CD4-positive, alpha-beta T cell treated with Interleukin-15 for 1 hour (primary cell): ENCODE results near the gene ARSI.
A peak's percentile ranks its signal among the peaks of the same experiment; 100 is the strongest.

ENCODE experiments used
- DNase-seq: peaks from one replicate; pipeline ENCODE4 v3.0.0-alpha.2; 2020

Gene ARSI

DNA sequence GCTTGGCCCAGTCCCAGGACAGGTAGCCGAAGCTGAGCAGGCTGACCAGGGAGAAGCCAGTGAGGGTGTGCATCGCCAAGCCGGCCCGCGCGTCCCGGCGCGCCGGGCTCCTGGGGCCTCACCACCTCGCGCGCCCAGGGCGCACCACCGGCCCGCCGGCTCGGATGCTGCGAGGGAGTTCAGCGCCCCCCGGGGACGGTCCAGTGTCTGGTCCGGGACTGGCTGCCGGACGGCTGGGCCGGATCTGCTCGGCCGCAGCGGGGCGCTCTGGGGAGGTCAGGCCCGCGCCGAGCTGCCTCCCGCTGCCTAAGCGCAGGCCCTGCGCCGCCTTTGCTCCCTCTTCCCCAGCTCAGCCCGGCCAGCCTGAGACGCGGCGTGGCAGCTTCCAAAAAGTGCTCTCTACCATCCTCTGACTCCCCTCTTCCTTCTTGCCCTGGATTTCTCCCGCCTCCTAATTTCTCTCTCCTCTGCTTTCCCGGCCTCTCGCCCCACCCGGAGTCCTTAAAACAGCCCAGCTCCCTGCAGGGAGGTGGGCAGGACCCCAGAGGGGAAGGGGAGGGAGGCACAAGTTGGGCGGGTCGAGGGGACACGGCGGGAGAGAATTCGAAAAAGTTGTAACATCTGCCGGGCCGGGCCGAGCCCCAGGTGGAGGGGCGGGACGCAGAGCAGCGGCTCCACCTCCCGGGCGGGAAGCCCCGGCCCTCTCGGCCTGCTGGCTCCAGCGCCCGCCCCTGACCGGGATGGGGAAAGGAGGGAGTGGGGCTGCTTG, at the start of gene ARSI:
Gene ARSI, minus strand, starts transcription at position 605 of the 769 bp plus-strand sequence. Its CDS starts 532 bp downstream, at position 73.
- DNase-seq = no peak

DNA sequence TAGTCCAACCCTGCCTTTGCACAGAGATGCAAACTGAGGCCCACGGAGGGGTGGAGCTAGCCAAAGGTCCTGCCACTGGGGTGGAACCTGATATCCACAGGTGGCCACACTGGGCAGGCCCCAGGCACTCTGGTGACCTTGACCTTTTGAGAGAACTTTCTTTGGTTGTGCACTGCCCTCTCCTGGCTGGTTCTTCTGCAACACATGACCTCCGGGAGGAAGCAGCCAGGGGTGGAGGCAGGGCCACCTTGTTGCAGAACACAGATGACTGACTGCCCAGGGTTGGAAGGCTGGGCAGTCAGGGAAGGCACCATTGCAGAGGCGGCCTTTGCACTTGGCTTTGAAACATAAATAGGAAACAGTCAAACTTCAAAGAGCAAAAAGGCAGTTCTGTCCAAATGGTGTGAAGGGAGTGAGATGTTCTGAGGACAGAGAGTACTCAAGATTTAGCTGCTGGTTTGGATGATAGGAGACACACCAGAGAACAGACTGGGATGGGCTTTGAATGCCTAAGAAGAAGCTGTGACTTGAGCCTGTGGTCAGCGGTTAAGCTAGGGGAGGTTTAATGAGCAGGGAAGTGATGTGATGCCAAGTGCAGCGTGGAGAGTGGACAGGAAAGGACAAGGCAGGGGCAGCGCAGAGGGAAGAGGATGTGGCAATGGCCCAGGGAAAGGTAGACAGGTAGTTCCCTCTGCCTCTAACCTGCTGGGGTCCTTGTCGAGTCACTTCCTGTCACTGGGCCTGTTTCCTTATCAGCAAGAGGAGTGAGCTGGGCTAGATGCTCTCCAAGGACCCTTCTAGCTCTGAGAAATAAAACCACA, 48.0 kb upstream of the ARSI start:
- peak; percentile 56 for DNase-seq

DNA sequence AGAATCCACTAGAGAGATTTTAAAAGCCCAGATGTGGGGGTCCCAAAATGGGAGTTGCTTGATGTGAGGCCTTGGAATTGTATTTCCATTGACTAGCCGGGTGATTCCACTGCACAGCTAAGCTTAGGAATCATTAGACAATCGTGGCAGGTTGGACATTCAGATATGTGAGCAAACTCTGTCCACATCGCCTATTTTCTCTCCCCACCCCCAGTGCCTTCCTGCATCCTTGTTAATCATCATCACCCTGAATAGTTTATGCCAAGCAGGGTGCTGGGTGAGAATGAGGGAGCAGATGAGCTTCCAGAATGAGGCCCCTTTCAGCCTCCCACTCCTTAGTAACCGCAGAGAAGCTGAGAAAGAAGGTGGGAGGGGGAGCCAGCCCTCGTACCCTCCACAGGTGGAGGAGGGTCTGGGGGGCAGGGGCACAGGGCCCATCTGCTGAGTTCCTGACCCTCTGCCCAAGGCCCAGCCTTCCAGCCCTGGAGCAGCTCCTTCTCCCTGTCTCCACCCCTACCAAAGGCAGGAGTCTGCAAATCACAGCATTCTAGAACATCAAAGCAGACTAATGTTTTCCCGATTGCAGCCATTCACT, 47.1 kb upstream of the ARSI start:
- no peak for DNase-seq

DNA sequence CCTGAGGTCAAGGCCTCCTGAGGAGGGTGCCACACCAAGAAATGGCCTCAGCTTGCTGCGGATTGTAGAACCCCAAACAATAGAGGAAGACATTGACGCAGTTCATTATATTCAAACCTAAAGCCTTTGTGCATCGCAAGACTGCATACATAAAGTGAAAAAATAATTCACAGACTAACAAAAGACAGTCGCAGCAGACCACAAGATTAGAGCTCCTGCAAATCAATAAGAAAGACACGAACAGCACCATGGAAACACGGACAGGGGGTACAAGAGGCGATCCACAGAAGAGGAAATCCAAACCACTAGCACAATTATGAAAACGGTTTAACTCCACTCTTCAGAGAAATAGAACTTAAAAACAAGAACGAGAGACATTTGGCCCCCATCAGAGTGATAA, 44.7 kb upstream of the ARSI start:
- DNase-seq = no peak

DNA sequence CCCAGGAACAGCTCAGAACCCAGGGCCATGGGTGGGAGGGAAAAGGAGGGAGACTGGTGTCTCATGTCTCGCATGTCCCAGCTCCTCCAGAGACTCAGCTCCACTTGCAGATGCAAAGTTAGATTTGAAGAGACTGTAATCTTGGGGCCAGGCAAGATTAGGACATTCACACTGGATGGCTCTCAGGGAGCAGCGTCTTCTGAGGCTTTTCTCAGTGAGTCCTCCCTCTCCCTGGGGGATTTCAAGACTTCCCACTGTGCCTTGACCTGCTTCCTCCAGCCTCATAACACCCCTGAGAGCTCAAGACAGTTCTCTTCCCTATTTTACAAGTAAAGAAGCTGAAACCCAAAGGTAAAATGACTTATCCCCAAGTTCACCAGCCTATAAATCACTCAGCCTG, 44.3 kb upstream of the ARSI start:
- DNase-seq = no peak

DNA sequence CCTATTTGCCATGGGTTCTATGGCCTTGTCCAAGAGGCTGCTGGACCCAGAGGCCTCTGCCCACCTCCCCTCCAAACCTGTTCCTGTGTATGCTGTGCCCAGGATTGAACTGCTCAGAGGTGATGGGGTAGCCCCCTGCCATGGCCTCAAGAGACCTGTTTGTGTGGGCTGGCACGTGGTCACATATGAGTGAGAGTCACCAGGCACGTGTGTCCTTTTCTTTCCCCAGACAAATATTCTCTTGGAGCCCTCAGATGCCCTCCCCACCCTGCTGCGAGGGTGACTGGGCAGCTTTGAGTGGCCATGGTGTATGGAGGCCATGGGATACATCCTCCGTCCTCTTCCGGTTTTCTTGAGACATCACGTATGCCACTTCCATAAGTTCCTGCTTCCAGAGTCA, 43.9 kb upstream of the ARSI start:
- DNase-seq = no peak

DNA sequence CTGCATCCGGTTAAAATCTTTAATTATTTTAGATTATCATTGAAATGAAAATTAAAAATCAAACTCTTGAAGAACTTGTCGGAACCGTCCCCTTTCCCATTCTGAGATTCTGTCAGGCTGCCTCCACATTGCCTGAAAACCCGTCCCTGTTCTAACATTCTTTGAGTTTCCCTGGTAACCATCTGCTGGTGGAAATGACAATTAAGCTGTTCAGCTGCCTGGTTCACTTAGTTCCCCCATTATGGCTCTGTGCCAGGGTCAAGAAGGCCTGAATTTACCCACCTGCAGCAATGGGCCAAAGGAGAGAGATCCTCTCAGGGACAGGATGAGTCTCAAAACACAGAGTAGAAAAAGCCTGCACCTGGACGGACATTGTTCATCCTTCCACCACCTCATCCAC, 43.0 kb upstream of the ARSI start:
- no peak for DNase-seq

DNA sequence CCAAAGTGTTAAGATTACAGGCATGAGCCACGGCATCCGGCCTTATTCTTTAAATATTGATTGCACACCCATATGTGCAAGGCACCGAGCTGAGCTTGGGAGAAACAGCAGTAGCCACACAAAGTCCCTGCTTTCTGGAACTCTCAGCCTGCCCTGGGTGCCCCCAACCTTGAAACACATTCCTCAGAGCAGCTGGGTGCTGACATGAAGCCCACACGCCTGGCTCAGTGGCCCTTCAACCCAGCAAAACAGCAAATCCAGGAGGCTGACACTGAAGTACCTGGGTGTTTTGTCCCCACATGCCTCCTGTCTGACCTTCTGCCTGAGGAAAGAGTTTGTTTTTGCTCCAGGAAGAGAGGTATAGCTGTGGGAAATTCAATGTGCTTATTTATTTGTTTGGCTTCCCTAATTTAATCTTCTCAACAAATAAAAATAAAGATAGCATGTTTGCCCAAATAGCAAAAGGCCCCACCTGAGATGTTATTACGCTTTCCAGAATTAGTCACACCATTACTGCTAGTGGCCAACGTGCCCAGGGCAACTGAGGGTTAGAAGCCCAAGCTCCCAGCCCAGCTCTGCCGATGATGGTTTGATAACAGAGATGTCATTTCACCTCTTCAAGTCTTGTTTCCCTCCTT, 41.4 kb upstream of the ARSI start:
- DNase-seq = no peak

DNA sequence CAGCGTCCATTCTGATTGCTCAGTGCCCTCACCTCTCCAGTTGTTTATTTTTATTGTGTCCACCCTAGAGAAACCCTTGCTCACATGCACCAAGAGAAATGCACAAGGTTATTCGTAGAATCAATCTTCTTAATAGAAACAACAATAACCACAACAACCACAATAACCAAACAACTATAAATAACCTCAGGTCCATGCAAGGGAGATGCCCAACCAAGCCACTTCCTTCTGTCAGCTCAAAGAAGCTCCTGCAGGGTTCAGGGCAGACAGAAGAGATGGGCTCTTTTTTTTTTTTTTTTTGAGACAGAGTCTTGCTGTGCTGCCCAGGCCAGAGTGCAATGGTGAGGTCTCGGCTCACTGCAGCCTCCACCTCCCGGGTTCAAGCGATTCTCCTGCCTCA, 39.9 kb upstream of the ARSI start:
- no peak for DNase-seq

DNA sequence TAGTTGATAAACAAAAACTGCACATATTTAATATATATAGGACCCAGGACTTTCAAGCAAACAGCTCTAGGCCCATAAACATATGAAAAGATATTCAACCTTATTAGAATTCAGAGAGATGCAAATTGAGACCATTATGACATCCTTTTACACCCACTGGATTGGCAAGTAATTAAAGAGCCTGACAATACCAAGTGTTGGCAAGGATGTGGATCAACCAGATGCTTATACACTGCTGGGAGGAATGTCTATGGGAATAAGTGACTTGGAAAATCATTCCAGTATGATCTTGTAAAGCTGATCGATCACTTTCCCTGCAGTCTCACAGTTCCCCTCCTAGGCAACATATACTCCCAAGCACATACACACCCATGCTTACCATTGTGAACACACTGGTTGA, 39.3 kb upstream of the ARSI start:
- DNase-seq = no peak

DNA sequence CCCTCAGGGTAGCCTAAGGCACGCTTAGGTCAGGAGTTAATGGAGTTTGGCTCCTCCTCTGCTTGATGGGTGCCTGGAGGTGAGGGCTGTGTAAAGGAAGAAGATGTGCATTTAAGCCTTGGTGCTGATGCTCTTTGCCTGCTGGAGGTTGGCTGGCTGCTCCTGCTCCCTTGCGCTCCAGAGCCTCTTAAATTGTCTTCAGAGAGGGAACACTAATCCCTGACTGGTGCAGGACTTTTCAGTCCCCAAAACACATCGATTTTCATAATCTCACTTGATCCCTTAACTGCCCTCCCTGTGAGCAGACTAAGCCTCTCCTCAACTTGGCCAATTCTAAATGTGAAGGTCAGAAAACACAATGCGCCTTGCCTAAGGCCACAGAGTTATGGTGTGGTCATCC, 38.6 kb upstream of the ARSI start:
- no peak for DNase-seq

DNA sequence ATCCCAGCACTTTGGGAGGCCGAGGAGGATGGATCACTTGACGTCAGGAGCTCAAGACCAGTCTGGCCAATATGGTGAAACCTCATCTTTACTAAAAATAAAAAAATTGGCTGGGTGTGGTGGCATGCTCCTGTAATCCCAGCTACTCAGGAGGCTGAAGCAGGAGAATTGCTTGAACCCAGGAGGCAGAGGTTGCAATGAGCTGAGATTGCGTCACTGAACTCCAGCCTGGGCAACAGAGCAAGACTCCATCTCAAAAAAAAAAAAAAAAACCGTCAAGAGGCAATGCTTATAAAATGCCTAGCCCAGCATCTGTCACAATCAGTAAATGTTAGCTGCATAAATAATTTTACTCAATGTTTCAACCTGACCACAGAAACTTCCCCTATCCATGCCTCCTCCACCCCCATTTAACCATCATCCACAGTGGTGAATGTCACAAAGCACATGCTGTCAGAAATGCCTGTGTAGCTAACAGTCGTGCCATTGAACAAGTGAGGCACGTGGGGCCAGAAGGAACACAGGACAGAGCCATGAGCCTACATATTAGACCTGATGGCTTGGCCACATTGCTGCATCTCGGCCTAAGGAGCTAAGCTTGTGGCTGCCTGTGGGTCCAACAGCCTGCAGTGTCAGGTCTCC, 38.0 kb upstream of the ARSI start:
- DNase-seq = no peak

DNA sequence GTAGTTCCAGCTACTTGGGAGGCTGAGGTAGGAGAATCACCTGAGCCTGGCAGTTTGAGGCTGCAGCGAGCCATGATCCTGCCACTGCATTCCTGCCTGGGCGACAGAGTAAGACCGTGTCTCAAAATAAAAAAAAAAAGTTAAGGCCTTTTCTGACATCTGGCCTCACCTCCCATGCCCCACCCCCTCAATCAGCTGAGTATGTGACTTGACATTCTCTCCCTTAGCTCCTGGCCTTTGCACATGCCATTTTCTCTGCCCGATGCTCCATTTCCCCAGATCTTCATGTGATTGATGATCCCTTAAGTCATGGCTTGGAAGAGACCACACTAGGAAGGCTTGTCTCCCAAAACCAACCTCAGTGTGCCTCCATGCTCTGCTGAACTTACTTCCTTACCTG, 37.1 kb upstream of the ARSI start:
- no peak for DNase-seq

DNA sequence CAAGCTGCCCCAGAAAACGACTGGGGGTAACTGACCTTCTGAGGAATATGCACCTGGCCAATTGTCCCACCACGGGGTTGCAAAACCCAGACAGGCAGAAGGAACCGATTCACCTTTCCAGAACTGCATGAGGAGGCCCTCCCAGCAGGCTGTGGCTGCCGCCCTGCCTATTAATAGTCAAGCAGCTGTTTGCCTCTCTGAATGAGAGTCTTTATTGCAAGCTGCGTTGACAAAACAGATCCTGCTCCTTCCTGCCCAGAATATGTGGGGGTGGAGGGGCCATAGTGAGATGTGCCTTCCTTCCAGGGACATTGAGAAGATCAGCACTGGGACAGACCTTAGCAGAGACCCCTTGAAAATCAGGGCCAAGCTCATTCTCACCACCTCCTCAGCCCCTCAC, 36.5 kb upstream of the ARSI start:
- no peak for DNase-seq

DNA sequence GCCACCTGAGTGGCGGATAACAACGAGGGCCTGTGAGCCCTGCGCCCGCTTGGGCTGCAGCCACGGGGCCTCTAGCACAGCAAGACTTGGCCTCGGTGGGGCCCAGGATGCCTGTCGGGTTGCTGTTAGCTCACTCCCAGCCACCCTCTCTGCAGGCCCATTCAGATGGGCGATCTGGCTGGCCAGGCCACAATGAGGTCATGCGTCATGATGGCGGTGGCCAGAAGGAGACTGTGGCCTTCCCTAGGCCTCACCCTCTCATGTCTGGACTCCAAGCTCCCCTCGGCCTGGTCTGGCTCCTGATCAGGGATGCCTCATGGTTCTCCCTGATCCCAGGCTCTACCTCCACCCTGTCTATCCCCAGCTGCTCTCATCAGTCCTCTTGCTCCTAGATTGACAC, 35.8 kb upstream of the ARSI start:
- no peak for DNase-seq

DNA sequence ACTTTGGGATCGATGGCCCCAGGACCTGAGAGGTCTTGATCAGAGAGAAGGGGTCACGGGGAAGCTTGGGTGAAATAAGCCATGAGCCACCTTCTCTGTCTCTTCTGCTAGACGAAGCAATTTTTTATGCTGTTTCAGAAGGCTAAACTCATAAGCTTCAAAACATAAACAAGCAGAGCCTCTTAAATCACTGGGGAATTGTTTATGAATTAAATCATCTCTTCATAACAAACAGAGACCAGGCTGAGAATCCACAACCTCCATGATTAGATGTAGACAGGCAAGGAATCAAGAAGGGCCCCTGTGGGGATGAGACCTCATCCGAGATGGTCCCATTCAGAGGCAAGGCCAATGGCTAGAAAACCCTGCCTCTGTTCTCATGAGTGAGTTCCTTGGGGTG, 33.1 kb upstream of the ARSI start:
- no peak for DNase-seq

DNA sequence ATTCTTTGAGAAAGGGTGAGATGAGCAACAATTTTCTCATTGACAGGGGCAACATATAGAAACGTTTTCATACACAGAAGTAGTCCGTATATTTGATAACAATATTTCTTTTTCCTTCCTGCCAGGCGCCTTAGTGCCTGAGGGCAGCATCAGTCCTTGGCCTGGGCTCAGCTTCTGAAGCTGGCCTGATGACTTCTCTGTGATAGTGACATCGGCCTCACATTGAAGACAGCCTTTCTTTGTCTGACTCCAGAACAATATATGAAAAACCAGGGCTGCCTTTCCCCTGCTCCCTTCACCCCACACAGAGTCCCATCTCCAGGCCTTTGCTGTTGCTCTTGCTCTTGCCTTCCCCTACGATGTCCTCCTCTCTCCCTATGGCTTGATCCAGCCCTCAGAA, 30.7 kb upstream of the ARSI start:
- no peak for DNase-seq

DNA sequence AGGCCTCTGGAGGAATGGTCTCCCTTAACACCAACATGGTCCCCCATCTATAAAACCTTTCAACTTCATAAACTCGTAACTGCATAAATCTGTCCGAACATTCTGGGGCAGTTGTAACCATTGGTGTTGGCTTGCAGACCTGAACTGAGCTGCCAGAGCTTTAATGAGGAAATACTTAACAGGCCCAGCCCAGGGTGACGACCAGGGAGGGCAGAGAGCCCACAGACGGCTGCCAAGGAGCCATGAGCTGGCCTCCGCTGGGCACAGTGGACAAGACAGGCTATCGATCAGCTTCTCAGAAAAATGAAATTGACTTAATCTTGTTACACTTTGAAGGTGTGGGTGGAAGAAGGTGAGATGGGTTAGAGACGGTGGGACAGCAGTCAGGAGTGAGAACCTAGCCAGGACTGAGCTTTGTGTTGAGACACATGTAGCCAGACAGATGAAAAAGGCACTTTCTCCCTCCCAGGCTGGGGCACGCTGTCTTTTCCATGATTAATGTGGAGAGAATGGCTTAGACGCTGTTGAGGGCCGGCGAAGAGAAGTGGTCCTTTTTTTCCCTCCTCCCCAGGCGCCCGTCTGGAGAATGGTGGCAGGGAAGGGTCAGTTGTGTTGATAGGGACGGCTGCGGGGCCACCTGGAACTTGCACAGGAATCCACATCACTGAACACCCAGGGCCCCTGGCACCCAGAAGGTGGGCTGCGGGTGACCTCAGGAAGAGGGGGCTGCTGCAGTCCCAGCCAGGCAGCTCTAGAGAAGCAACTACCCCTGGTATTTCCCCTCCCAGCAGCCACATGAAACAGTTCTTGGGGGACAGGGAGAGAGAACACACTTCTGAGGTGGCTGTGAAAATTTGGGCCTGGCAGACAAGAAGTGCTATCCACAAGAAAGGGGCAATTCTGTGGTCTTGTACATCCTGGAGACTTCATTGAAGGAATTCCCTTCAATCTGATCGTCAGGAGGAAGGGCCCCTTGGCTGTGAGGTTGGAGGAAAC, 27.5 kb upstream of the ARSI start:
- DNase-seq = no peak

DNA sequence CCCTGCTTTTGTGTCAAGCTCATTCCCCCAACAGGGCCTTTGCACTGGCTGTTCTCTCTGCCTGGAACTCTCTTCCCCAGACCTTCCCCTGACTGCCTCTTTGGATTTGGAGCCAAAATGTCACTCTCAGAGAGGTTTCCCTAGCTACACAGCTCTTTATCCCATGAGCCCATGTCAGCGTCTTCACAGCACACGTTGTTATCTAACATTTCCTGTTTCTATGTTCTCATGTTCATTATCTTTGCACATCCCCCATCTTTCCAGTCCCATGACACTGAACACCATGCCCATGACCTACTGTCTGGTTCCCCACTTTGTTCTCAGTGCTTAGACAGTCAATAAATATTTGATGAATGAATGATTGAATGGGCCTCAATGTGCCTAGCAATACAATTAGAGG, 26.3 kb upstream of the ARSI start:
- no peak for DNase-seq

DNA sequence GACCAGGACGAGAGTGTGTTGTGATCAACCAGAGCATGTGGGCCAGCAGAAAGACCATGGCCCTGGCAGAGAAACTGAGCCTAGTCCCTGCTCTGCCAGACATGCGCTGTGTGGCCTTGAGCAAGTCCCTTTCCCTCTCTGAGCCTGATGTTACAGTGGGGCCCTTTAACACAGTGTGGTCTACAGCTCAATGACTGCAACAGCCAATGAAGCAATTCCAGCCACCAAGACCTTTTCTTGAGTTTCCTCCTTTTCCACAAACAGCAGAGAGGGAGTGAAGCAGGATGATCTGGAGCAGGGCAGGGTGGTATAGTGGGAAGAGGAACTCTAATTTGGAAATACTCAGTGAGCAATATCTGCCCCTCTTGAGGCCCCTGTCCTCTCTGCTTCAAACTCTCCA, 25.8 kb upstream of the ARSI start:
- no peak for DNase-seq

DNA sequence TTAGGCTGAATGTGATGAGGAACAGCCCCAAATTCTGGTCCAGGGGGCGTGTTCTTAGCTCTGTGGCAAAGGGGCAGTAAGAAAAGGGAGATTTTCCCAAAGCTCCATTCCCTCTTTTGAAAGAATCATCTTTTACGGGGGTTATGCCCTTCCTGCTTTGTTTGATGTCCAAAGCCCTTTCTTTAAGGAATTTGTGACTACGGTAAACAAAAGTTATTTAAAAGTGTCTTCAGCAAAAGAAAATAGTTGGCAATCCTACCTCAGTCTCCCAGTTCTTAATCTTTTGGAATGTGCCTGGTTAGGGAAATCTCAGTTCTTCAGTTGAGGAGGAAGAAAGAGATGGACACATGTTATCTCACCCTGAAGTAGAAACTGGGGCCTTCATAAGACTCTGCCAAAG, 24.4 kb upstream of the ARSI start:
- DNase-seq = no peak

DNA sequence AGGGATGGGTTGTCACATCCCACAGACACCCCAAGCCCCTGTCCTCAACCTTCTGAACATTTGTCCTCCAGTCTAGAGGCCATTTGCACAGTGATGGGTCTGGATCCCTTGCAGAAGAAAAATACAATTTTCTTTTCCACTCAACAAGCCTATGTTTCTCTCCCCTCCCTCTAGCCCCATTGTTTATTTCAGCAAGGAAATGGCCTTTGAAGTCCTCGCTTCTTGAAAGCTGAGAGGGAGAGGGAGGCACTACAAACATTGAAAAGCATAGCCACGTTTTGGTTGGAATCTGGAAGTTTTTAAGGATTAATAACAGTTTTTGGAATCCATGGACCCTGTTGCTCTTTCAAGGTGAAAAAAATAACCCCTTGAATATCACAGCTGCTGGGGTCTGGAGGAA, 24.0 kb upstream of the ARSI start:
- DNase-seq = no peak
